Colonic mucosa (tissue), 4 donors: ENCODE measurements around the gene JOSD1. TPM values are rescaled to one million over a fixed set of nuclear protein-coding genes. Genes with fewer than 3 reads are reported as not detected.

Source experiments
- DNase-seq: peaks from one replicate; pipeline ENCODE4 v3.0.0-alpha.2; 2020
- H3K27ac ChIP-seq: fragments of 200-600 bp; one replicate; pipeline ENCODE4 v1.8.0; 2021
- H3K27me3 ChIP-seq: fragments of 200-600 bp; one replicate; pipeline ENCODE4 v1.8.0; 2021
- H3K36me3 ChIP-seq: fragments of 200-600 bp; one replicate; pipeline ENCODE4 v1.8.0; 2021
- H3K4me1 ChIP-seq: fragments of 200-600 bp; one replicate; pipeline ENCODE4 v1.8.0; 2021; ENCODE audit warnings: mild to moderate bottlenecking
- H3K4me3 ChIP-seq: fragments of 200-600 bp; one replicate; pipeline ENCODE4 v1.8.0; 2021
- H3K9ac ChIP-seq, 2 donors: one replicate each; pipeline ENCODE4 v1.7.0; 2013; ENCODE audit warnings: control low read depth in 2 of 2, low read depth in 2 of 2, low read length in 2 of 2
- H3K9me3 ChIP-seq: fragments of 200-600 bp; one replicate; pipeline ENCODE4 v1.8.0; 2021
- intact Hi-C: fragments of 100-400 bp; cut with DNase I; formaldehyde crosslinking; loops from one replicate; pipeline ENCODE4 v1.14.1; 2022
- total RNA-seq, 2 donors: library from RNA; stranded (reverse); fragmentation: NEBNext Ultra II Directional in 1 of 2; extraction: Animal tissue kit (Norgen Biotek cat#: 25700) in 1 of 2; gene quantifications; one replicate each; pipeline ENCODE4 v1.2.1, GENCODE V29; 2021
- TF ChIP-seq, protein P1 (sequence below): fragments of 200-600 bp; IDR thresholded peaks from one replicate; pipeline ENCODE4 v1.8.0; 2022; ENCODE audit warnings: antibody characterized with exemption, mild to moderate bottlenecking
- donor health status: healthy.
- donor health status: DM: no; HTN: no; CAD: no.
- donor health status: DM: no; HTN: no; CAD: no.

The JOSD1 gene
- 100 to 1,000 TPM in 1 of 2 donors, 10 to 100 TPM in 1; 52.4 to 108 TPM for total RNA-seq

- Histone ChIP-seq H3K27me3 (no peaks in the 10 kb centered on the region), H3K9ac (peak within 1 kb of the TSS; percentile 86 to 92), H3K4me3 (peak within 1 kb of the TSS; percentile 70), H3K36me3 (no peaks in the 10 kb centered on the region), H3K9me3 (no peaks in the 10 kb centered on the region), H3K4me1 (peaks cover 18% of the 10 kb centered on the region), H3K27ac (peak within 1 kb of the TSS; percentile 95)
- intact Hi-C loops, result no loop called here
- TF ChIP-seq, protein P1, sequence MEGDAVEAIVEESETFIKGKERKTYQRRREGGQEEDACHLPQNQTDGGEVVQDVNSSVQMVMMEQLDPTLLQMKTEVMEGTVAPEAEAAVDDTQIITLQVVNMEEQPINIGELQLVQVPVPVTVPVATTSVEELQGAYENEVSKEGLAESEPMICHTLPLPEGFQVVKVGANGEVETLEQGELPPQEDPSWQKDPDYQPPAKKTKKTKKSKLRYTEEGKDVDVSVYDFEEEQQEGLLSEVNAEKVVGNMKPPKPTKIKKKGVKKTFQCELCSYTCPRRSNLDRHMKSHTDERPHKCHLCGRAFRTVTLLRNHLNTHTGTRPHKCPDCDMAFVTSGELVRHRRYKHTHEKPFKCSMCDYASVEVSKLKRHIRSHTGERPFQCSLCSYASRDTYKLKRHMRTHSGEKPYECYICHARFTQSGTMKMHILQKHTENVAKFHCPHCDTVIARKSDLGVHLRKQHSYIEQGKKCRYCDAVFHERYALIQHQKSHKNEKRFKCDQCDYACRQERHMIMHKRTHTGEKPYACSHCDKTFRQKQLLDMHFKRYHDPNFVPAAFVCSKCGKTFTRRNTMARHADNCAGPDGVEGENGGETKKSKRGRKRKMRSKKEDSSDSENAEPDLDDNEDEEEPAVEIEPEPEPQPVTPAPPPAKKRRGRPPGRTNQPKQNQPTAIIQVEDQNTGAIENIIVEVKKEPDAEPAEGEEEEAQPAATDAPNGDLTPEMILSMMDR, result no peak
- DNase-seq, result peak; percentile 98
Measured at GRCh38 chr22:38700789-38701628, at the start of gene JOSD1. JOSD1 (minus strand) TSS chr22:38700943; CDS start chr22:38699987, 956 bp downstream.

DNA sequence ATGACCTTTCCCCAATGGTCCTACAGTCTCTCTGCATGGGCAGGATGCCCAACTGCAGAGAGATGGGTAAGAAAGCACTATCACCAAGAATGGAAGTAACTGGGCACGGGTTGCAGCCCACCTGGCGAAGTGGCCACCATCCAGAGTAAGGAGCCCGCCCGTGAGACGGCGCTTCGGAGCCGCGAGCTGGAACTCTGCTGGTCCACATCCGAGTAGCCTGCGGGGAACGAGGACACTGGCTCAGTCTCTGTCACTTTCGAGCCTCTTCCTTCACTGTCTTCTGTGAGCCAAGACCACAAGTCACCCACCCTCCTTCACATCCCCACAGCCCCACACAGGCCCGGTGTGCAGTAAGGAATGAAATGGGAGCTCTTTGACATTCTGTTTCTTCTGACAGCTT, 49.4 kb upstream of the JOSD1 start:
- Histone ChIP-seq H3K27me3 (no peaks in the 10 kb centered on the region), H3K27ac (no peak overlapping the region), H3K4me1 (peaks cover 4% of the 10 kb centered on the region), H3K4me3 (no peak overlapping the region), H3K36me3 (peaks cover 26% of the 10 kb centered on the region), H3K9me3 (no peaks in the 10 kb centered on the region), H3K9ac (no peak overlapping the region)
- DNase-seq, result no peak
- TF ChIP-seq, protein P1, result no peak
- intact Hi-C loops, result no loop called here

DNA sequence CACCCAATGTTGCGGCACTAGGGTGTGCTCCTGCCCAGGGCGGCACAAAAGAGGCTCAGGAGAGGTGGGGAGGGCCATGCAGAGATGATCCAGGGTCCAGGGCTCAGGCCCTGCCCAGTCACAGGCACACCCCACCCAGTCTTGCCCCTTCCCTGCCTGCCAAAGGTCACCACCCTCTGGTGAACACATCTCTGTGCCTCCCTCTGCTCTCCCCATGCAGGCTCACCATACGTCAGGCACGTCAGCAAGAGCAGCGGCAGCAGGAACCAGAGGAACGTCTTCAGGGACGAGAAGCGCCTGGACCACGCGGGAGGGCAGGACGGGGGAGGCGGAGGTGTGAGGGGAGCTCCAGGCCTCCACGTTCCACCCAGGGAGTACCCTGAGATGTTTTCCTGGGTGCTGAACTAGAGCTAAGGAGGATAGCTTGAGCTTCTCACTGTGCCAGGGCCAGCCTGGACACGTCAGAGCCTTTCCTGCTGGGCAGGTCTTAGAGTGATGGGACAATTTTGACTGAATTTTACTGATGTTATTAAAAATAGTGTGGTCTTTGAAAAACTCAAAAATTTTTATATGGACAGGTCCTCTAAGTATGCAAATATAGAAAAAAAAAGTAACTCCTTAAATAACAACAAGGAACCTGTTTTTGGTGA, 47.9 kb upstream of the JOSD1 start:
- no peak overlapping the region for H3K4me3 ChIP-seq
- no peaks in the 10 kb centered on the region for H3K27me3 ChIP-seq
- no peak overlapping the region for H3K27ac ChIP-seq
- peaks cover 4% of the 10 kb centered on the region for H3K4me1 ChIP-seq
- intact Hi-C loops, result no loop called here
- DNase-seq, result no peak
- H3K36me3 ChIP-seq, result peaks cover 26% of the 10 kb centered on the region
- H3K9ac ChIP-seq, result no peak overlapping the region
- no peaks in the 10 kb centered on the region for H3K9me3 ChIP-seq
- TF ChIP-seq, protein P1, result no peak

DNA sequence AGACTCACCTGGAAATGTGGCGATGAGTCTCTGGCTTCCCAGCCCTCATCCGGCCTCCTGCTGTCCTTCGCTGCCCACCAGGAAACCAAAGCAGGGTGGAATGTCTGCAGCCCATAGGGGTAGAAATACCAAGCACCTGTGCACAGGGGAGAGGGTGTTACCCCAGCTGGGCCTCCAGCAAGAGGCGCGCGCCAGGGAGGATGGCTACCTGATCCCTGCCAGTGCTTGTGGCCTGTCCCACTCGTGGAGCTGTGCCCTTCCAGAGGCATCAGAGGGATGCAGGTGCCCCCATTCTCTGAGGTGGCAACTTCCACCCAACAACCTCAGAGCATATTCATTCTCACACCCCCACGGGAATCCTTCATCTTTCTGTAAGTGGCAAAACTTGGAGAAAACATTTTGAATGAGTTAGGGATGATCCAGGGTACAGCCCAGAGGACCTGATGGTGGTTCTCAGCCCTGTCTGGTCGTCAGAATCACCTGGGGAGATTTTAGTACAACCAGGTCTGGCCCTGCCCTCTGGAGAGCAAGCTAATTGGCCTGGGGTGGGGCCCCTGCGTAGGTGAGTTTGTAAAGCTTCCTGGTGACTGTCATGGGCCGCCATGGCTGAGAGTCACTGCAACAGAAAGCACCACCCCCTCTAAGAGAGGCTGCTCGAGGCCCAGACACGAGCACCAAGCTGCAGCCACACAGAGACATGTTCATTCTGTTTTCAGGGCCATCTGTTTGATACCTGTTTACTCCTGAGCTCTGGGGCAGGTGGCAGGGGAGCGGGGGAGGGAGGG, 45.1 kb upstream of the JOSD1 start:
- peak; percentile 65 for DNase-seq
- peaks cover 41% of the 10 kb centered on the region for H3K36me3 ChIP-seq
- no peaks in the 10 kb centered on the region for H3K27me3 ChIP-seq
- no peak overlapping the region for H3K4me3 ChIP-seq
- H3K9ac ChIP-seq, result no peak overlapping the region
- no peaks in the 10 kb centered on the region for H3K9me3 ChIP-seq
- TF ChIP-seq, protein P1, result no peak
- intact Hi-C loops, result no loop called here
- H3K4me1 ChIP-seq, result peaks cover 4% of the 10 kb centered on the region
- peak overlapping the region; percentile 27 for H3K27ac ChIP-seq

GRCh38 chr22:38744981-38745380, 44.2 kb upstream of the JOSD1 start:
- TF ChIP-seq, protein P1, result no peak
- Histone ChIP-seq H3K4me3 (no peak overlapping the region), H3K36me3 (peaks cover 42% of the 10 kb centered on the region), H3K27me3 (no peaks in the 10 kb centered on the region), H3K9me3 (no peaks in the 10 kb centered on the region), H3K4me1 (no peaks in the 10 kb centered on the region), H3K9ac (no peak overlapping the region), H3K27ac (no peak overlapping the region)
- intact Hi-C loops, result no loop called here
- DNase-seq, result no peak
